Liver (tissue), 9 donors: ENCODE measurements around the gene CPT1A. TPM values are rescaled to one million over a fixed set of nuclear protein-coding genes. Genes with fewer than 3 reads are reported as not detected.

Experiments
- DNase-seq: peaks from one replicate; pipeline ENCODE4 v3.0.0-alpha.2; 2017; ENCODE audit warnings: low spot score
- H3K27ac ChIP-seq, 2 donors: one replicate each; pipeline ENCODE4 v1.7.0; 2013; ENCODE audit warnings: inconsistent platforms in 2 of 2, low read length in 2 of 2, control low read depth in 1 of 2, low read depth in 1 of 2, mild to moderate bottlenecking in 1 of 2
- H3K27me3 ChIP-seq, 4 donors: one replicate each; pipeline versions ENCODE4 v1.6.1 to v1.7.0; 2013; ENCODE audit warnings: low read length in 3 of 4, inconsistent platforms in 1 of 4, mild to moderate bottlenecking in 1 of 4, moderate library complexity in 1 of 4; ENCODE audit not compliant: control insufficient read depth in 4 of 4, insufficient read depth in 4 of 4
- H3K36me3 ChIP-seq, 4 donors: one replicate each; pipeline versions ENCODE4 v1.6.1 to v1.7.0; 2013; ENCODE audit warnings: low read length in 3 of 4, mild to moderate bottlenecking in 3 of 4, low read depth in 1 of 4, moderate library complexity in 1 of 4; ENCODE audit not compliant: control insufficient read depth in 4 of 4, insufficient read depth in 3 of 4
- H3K4me1 ChIP-seq, 4 donors: one replicate each; pipeline versions ENCODE4 v1.6.1 to v1.7.0; 2013; ENCODE audit warnings: low read length in 3 of 4, mild to moderate bottlenecking in 3 of 4, moderate library complexity in 1 of 4; ENCODE audit not compliant: control insufficient read depth in 4 of 4, insufficient read depth in 4 of 4
- H3K4me3 ChIP-seq, 3 donors: one replicate each; pipeline versions ENCODE4 v1.6.1 to v1.7.0; 2013; ENCODE audit warnings: low read length in 3 of 3, control low read depth in 1 of 3, low read depth in 1 of 3, mild to moderate bottlenecking in 1 of 3
- H3K9ac ChIP-seq, 2 donors: one replicate each; pipeline ENCODE4 v1.7.0; 2013; ENCODE audit warnings: low read length in 2 of 2, mild to moderate bottlenecking in 2 of 2, moderate library complexity in 2 of 2, control low read depth in 1 of 2, low read depth in 1 of 2
- H3K9me3 ChIP-seq, 4 donors: one replicate each; pipeline versions ENCODE4 v1.6.1 to v1.7.0; 2013; ENCODE audit warnings: low read length in 3 of 4; ENCODE audit not compliant: control insufficient read depth in 4 of 4
- EGR1 ChIP-seq, 2 donors: IDR thresholded peaks; 2 replicates each; pipeline ENCODE4 v1.6.1; 2016 to 2018; ENCODE audit warnings: antibody characterized with exemption in 2 of 2, low read depth in 2 of 2
- FOXA1 ChIP-seq: IDR thresholded peaks from 2 replicates; pipeline ENCODE4 v1.6.1; 2016; ENCODE audit warnings: antibody characterized with exemption
- FOXA2 ChIP-seq: IDR thresholded peaks from 2 replicates; pipeline ENCODE4 v1.6.1; 2016; ENCODE audit warnings: antibody characterized with exemption
- GABPA ChIP-seq, 2 donors: IDR thresholded peaks in 1 of 2; conservative IDR thresholded peaks in 1 of 2; 2 replicates each; pipeline ENCODE4 v1.6.1; 2016; ENCODE audit warnings: antibody characterized with exemption in 2 of 2, mild to moderate bottlenecking in 1 of 2, moderate library complexity in 1 of 2
- HNF4A ChIP-seq, 2 donors: conservative IDR thresholded peaks; 2 replicates each; pipeline ENCODE4 v1.6.1; 2016; ENCODE audit warnings: antibody characterized with exemption in 2 of 2, mild to moderate bottlenecking in 2 of 2
- HNF4G ChIP-seq: IDR thresholded peaks from 2 replicates; pipeline ENCODE4 v1.6.1; 2016; ENCODE audit warnings: antibody characterized with exemption
- JUND ChIP-seq, 2 donors: IDR thresholded peaks; 2 replicates each; pipeline ENCODE4 v1.6.1; 2016; ENCODE audit warnings: antibody characterized with exemption in 2 of 2
- NR2F2 ChIP-seq: IDR thresholded peaks from 2 replicates; pipeline ENCODE4 v1.6.1; 2016; ENCODE audit warnings: antibody characterized with exemption
- RAD21 ChIP-seq, 2 donors: IDR thresholded peaks; 2 replicates each; pipeline ENCODE4 v1.6.1; 2016; ENCODE audit warnings: antibody characterized with exemption in 2 of 2, mild to moderate bottlenecking in 2 of 2
- REST ChIP-seq: IDR thresholded peaks from 2 replicates; pipeline ENCODE4 v1.6.1; 2016; ENCODE audit warnings: antibody characterized with exemption, mild to moderate bottlenecking
- RXRA ChIP-seq, 2 donors: IDR thresholded peaks; 2 replicates each; pipeline ENCODE4 v1.6.1; 2017 to 2018; ENCODE audit warnings: antibody characterized with exemption in 2 of 2, mild to moderate bottlenecking in 1 of 2
- SP1 ChIP-seq: IDR thresholded peaks from 2 replicates; pipeline ENCODE4 v1.6.1; 2018; ENCODE audit warnings: antibody characterized with exemption, mild to moderate bottlenecking
- TAF1 ChIP-seq: conservative IDR thresholded peaks from 2 replicates; pipeline ENCODE4 v1.6.1; 2016; ENCODE audit warnings: antibody characterized with exemption, mild to moderate bottlenecking
- YY1 ChIP-seq: IDR thresholded peaks from 2 replicates; pipeline ENCODE4 v1.6.1; 2016; ENCODE audit warnings: antibody characterized with exemption, mild to moderate bottlenecking
- ZBTB33 ChIP-seq: IDR thresholded peaks from 2 replicates; pipeline ENCODE4 v1.6.1; 2016; ENCODE audit warnings: antibody characterized with exemption
- WGBS: extraction: QIAGEN DNeasy Blood & Tissue Kit; methylation state at CpG from one replicate; pipeline ENCODE4 v1.1.7; 2013; 5-methylcytosine and 5-hydroxymethylcytosine counted together
- polyA plus RNA-seq, 2 donors: library from polyadenylated mRNA; stranded (reverse) in 1 of 2; unstranded in 1 of 2; fragments of 200-250 nt in 1 of 2; fragments of >200 nt in 1 of 2; fragmentation: Nextera tagmentation in 1 of 2; extraction: Ambion mirVana in 1 of 2; gene quantifications; one replicate each; pipeline versions ENCODE4 v1.2.1 to v1.2.3, GENCODE V29; 2013 to 2015
- total RNA-seq, 2 donors: library from RNA; depleted of rRNA; stranded (reverse); fragments of >200 nt; gene quantifications; one replicate each; pipeline ENCODE4 v1.2.3, GENCODE V29; 2014
- TF ChIP-seq, protein P1 (sequence below): IDR thresholded peaks from 2 replicates; pipeline ENCODE4 v1.6.1; 2016; ENCODE audit warnings: antibody characterized with exemption
- TF ChIP-seq, protein P2 (sequence below): fragments of 150-350 bp; IDR thresholded peaks from 2 replicates; pipeline ENCODE4 v1.5.1; 2017; ENCODE audit warnings: improper control_type of control experiment, low read depth, low read length; ENCODE audit not compliant: missing input control
- TF ChIP-seq, protein P3 (sequence below): IDR thresholded peaks from 2 replicates; pipeline ENCODE4 v1.6.1; 2016; ENCODE audit warnings: antibody characterized with exemption
- donor health status: healthy.
- donor health status: healthy.
- donor health status: healthy.
- donor health status: healthy.
- donor health status: healthy.

Gene CPT1A
- total and polyA plus RNA-seq, 4 donors: 17.2 to 232 (median 61.0) TPM

DNA sequence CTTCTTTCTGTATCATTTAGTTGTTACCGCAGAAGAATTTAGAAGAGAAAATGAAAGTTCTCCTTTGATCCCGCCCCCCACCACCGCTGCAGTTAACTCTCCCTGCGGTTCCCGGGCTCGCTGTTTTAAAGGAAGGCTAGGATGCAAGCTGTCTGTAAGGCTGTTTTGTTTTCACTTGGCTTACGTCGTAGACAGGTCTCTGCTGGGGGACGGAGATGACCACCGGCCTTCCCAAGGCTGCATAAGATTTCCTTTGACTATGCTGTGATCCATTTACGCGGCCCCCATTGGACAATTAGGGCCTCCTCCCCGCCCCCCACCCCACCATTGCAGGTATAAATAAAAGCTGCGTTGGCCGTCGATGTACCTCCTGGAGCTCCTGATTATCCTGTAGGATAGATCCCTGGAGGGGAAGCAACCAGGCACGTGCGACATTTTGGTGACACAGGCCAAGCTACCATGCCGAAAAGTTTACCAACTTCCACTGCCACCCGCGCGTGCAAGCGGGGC lies 1.4 kb upstream of the CPT1A start:
- peak overlapping the region; percentile 27 to 96 (median 37) for H3K4me3 ChIP-seq
- WGBS: 15% methylated on average over 23 of the region's 23 CpGs
- peak overlapping the region; percentile 96 to 98 for H3K27ac ChIP-seq
- H3K27me3 ChIP-seq: no peaks in the 10 kb centered on the region
- H3K9me3 ChIP-seq: no peaks in the 10 kb centered on the region
- peaks cover 16 to 76% (median 55%) of the 10 kb centered on the region in 4 donors for H3K4me1 ChIP-seq
- H3K36me3 ChIP-seq: no peaks in the 10 kb centered on the region
- TF ChIP-seq HNF4G (no peak), YY1 (no peak), ZBTB33 (no peak), NR2F2 (no peak), FOXA1 (no peak), HNF4A (conservative IDR thresholded peaks at IDR 0.05) (no peak), SP1 (no peak), GABPA (IDR thresholded peaks at IDR 0.05 in 1 of 2, conservative IDR thresholded peaks at IDR 0.05 in 1 of 2) (no peak), JUND (IDR thresholded peaks at IDR 0.05) (no peak), REST (no peak), RAD21 (IDR thresholded peaks at IDR 0.05) (no peak), TAF1 (no peak), FOXA2 (no peak), RXRA (IDR thresholded peaks at IDR 0.05) (no peak), EGR1 (IDR thresholded peaks at IDR 0.05; ENCODE audit: low read depth in 2 of 2) (no peak)
- TF ChIP-seq, protein P1, sequence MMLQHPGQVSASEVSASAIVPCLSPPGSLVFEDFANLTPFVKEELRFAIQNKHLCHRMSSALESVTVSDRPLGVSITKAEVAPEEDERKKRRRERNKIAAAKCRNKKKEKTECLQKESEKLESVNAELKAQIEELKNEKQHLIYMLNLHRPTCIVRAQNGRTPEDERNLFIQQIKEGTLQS: no peak
- TF ChIP-seq, protein P2, sequence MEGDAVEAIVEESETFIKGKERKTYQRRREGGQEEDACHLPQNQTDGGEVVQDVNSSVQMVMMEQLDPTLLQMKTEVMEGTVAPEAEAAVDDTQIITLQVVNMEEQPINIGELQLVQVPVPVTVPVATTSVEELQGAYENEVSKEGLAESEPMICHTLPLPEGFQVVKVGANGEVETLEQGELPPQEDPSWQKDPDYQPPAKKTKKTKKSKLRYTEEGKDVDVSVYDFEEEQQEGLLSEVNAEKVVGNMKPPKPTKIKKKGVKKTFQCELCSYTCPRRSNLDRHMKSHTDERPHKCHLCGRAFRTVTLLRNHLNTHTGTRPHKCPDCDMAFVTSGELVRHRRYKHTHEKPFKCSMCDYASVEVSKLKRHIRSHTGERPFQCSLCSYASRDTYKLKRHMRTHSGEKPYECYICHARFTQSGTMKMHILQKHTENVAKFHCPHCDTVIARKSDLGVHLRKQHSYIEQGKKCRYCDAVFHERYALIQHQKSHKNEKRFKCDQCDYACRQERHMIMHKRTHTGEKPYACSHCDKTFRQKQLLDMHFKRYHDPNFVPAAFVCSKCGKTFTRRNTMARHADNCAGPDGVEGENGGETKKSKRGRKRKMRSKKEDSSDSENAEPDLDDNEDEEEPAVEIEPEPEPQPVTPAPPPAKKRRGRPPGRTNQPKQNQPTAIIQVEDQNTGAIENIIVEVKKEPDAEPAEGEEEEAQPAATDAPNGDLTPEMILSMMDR: no peak
- TF ChIP-seq, protein P3, sequence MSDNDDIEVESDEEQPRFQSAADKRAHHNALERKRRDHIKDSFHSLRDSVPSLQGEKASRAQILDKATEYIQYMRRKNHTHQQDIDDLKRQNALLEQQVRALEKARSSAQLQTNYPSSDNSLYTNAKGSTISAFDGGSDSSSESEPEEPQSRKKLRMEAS: no peak
- H3K9ac ChIP-seq: peak overlapping the region in 1 of 2 donors; percentile 33
- DNase-seq: no peak
